Dermis microvascular lymphatic vessel endothelial cell (primary cell): ENCODE measurements around the gene FRMD6. TPM values are rescaled to one million over a fixed set of nuclear protein-coding genes. Genes with fewer than 3 reads are reported as not detected.
A peak's percentile ranks its signal among the peaks of the same experiment; 100 is the strongest.

ENCODE experiments used
- DNase-seq, 2 donors: peaks; one replicate each; pipeline versions ENCODE4 v3.0.0 to v3.0.0-alpha.2; 2010; ENCODE audit warnings: low read depth in 2 of 2
- total RNA-seq: library from RNA; depleted of rRNA; stranded (reverse); fragments of >200 nt; gene quantifications from 2 replicates; pipeline ENCODE4 v1.2.1, GENCODE V29; 2014

The FRMD6 gene
- total RNA-seq, 1 donor from 2014 or later: 187 TPM

DNA sequence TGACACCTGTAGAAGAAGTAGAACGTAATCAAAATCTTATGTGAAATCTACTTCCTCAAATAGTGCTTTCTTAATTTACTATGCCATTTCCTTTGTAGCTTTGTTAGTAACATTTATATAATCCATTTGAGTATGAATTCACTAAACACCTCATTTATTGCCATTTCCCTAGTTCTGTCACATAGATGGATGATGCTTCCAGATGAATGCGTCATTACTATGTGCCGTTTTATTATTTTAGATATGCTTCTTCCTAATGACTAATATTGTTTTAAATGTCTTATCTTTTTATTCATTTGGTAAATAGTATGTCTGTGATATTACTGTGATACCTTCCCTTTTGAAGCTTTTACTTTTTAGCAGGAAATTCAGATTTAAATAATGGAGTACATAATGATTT, 14.4 kb downstream of the FRMD6 start:
- peak in 1 of 2 donors; percentile 21 for DNase-seq

DNA sequence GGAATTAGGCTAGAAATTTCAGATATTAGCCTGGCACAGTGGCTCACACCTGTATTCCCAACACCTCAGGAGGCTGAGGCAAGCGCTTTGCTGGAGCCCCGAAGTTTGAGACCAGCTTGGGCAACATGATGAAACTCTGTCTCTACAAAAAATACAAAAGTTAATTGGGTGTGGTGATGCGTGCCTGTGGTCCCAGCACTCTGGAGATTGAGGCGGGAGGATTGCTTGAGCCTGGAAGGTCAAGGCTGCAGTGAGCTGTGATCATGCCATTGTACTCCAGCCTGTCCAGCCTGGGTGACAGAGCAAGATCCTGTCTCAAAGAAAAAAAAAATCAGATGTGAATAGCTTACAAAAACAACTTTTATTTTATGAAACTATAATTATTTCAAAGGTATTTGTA, 15.1 kb downstream of the FRMD6 start:
- no peak for DNase-seq

- DNase-seq: no peak
Measured at GRCh38 chr14:51668870-51669269, 17.2 kb downstream of the FRMD6 start.

DNA sequence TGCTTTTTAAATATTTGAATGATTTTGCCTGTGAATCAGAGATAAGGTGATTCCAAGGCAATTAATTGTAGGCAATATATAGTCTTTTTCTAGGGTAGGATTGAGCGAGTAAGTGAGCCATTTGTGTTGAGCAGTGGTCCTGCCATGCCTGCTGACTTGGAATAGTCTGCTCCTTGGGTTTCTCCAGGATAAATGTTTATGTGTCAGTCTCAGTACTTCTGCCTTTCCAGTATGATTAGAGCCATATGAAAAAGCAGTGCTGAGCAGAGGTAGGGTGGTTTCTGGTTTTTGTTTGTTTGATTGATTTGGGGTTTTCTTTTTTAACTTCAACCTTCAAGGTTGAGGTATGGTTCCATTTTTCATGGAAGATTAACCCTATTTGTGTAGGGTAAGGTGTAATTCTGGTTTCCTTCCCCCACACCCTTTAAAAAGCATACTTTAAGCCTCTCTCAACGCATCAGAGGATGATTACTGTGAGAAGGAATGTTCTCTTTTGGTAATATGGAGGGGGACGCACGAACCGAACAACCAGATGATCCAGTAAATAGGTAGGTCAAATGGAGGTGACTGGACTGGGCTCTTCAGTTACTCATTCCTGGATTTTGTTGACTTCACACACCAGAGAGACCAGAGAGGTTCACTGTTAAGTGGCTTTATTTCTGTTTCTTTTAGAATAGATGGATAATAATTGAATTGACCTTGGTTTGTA, 22.7 kb downstream of the FRMD6 start:
- DNase-seq: no peak

GRCh38 chr14:51676549-51676948, 24.8 kb downstream of the FRMD6 start:
- DNase-seq: no peak

DNA sequence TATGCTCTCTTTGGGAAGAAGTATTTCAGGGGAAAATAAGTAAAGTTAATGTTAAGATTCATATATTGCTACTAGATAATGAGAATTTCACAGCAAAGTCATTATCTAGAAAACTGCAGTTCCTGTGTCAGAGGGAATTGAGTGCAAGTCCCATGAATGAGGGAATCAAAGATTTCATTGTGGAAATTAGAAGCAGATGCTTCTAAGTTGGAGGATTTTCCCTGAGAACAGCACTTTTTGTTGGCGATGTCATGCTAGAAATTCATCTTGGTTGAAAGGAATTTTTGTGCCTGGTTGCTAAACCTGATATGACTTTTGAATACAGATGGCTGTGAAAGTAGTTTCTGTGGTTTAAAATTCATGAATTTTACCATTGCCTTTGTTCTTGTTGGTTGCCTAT, 25.6 kb downstream of the FRMD6 start:
- no peak for DNase-seq

DNA sequence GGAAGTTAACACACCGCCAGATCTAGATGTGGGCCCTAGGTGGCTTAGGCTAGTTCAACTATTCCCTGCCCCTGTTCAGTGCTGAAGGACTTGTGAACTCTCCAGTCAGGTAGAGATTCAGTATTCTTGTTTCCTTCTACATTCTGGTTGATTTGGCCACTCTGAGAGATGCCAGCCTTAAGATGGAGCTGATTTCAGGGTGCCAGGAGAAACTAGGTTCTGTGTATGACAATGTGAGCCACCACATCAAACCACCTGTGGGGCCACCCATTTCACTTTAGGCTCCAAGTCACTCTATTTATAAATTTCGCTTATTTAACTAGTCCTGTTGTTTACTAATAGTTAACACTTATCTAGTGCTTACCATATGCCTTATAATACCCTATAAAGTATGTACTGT, 26.0 kb downstream of the FRMD6 start:
- DNase-seq: no peak

- no peak for DNase-seq
Measured at GRCh38 chr14:51680031-51680430, 28.3 kb downstream of the FRMD6 start.

DNA sequence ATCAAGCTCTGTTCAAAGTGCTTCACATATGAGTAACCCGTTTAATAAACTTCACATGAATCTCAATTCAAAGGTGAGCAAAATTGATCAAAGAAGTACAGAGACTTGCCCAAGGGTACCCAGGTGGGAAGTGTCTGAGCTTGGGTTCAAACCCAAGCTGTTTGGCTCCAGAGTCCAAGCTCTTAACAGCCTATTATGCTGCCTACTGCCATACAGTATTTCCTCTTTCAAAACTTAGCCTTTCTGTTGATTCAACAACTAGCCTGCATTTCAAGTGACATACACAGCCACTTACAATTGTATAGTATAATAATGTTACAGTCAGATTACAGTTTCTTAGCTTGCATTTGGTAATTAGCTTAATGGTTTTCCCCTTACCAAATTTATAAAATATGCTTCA, 29.7 kb downstream of the FRMD6 start:
- DNase-seq: no peak

DNA sequence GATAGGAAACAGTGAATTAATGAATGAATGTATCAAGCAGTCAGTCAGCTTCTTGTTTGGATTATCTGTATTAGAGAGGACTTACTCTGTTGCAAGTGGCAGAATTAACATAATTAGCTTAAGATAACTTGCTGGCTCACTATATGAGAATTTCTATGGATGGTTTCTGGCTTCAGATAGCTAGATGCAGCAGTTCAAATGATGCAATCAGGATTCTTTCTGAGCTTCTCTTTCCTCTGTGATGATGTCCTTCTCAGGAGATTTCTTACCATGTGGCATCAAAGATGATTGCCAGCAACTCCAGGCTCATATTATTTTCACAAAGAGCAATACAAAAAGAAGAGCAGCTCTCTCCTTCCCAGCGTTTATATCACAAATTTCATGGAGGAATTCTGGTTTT, 30.7 kb downstream of the FRMD6 start:
- no peak for DNase-seq

DNA sequence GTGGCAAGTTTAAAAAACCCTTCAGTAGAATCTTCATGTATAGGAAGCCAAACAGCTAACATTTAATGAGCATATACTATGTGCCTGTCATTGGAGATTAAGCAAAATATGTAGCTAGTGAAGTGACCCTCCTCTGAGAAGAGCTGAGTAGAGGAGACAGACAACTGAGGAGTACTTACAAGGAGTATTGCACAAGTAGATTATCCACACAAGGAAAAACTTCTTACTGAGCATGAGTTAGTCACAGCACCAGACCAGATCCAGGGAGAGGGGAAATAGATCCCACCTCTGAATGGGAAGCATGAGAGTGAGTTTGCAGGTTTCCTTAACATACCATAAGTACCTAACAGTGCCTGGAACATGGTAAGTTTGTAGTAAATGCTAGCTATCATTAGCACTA, 33.0 kb downstream of the FRMD6 start:
- no peak for DNase-seq

DNA sequence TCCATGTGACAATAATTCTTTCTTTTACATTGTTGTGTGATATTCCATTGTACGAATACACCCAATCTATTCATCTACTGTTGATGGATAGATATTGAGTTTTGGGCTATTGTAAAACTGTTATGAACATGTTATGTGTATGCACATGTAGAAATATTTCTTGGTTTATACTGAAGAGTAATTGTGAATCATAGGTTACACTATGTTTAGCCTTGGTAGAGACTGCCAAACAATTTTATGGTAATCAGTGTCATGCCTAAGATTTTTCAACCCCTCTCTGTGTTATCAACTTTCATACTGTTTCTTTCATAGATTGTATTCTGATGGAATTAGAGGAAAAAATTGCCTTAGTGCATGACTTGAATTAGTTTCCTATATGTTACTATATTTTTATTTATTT, 39.5 kb downstream of the FRMD6 start:
- DNase-seq: no peak

DNA sequence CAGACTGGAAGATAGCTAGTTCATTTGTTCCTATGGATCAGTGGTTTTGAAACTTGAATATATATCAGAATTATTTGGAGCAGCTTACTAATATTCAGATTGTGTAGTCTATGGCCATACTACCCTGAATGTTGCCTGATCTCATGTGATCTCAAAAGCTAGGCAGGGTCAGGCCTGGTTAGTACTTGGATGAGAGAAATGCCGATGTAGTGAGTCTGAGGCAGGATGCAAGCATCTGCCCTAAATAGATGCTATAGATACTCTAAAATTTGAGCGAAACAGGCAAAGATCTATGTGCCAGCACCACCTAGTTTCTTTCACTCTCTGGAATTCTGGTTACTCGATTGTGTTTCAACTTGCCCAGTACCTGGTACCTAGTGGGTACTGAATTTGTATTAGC, 40.9 kb downstream of the FRMD6 start:
- DNase-seq: no peak

DNA sequence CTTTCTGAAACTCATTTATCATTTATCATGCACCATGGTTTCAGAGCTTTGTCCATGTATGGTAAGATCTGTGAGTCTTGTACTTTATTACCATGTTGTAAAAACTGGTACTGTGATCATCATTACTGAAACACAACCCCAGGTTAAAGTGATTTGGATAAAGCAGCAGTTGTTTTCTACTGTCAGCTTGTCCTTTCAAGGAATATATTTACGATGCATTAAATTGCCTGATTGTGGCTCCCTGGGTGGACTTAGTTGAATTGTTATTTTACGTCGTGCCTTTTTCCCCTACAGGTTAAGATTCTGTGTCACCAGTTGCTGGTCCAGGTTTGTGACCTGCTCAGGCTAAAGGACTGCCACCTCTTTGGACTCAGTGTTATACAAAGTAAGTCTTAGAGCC, 46.1 kb downstream of the FRMD6 start:
- DNase-seq: no peak

GRCh38 chr14:51701951-51702350, 50.2 kb downstream of the FRMD6 start:
- DNase-seq: no peak

DNA sequence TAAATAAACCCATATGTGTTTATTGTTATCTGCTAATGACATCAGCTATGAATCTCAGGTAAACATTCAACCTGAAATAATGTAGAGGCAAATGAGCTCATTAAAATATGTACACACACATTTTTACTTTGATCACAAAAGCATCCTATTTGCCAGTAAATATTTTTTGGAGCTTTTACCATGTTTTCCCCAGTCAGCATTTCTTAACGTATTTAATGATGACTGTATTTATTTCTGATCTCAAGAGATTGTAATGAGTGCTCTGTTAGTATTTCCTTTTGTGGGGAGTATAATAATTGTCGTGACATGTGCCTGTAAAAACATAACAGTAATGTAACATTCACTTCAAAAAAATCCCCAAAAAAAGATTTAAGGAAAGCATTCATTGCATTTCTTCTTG, 52.1 kb downstream of the FRMD6 start:
- no peak for DNase-seq

DNA sequence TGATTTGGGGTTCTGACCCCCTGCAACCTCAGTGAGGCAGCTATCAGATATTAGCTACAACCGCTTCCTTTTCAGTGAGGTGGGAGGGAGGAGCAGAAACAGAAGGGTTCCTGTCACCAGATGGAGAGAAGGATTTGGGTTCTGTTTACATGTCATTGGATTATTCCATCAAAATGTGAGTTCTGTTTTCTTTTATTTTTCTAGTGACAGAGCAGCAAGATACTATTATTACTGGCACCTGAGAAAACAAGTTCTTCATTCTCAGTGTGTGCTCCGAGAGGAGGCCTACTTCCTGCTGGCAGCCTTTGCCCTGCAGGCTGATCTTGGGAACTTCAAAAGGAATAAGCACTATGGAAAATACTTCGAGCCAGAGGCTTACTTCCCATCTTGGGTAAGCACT, 52.8 kb downstream of the FRMD6 start:
- peak in 1 of 2 donors; percentile 79 for DNase-seq

GRCh38 chr14:51707327-51707726, 55.6 kb downstream of the FRMD6 start:
- no peak for DNase-seq

DNA sequence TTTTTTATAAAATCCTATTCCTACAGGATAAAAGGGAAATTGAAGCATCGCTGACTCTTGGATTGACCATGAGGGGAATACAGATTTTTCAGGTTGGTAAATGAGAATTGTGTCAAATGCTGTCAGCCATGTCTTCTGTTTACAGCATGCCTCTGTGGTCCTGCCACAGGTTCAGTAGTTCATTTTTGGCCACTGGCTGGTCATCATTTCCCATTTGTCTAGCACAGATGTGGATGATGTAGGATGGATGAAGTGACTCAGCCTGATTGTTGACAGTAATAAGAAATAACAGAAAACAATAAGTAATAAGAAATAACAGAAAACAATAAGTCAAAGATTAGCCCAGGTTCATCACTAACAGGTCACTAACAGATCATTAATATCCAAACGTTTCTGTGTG, 59.8 kb downstream of the FRMD6 start:
- peak in 1 of 2 donors; percentile 34 for DNase-seq

DNA sequence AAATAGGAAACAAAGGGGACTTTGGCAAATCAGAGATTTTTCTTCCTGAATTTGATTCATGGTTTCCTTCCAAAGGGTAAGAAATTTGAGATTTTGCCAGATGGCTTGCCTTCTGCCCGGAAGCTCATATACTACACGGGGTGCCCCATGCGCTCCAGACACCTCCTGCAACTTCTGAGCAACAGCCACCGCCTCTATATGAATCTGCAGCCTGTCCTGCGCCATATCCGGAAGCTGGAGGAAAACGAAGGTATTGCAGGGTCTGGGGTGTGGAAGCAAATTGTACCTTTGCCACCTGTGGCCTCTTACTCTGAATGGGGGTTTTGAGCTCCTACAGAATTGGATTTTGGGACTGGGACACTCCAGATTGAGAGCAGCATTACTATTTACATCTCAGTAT, 63.5 kb downstream of the FRMD6 start:
- peak in 1 of 2 donors; percentile 21 for DNase-seq

DNA sequence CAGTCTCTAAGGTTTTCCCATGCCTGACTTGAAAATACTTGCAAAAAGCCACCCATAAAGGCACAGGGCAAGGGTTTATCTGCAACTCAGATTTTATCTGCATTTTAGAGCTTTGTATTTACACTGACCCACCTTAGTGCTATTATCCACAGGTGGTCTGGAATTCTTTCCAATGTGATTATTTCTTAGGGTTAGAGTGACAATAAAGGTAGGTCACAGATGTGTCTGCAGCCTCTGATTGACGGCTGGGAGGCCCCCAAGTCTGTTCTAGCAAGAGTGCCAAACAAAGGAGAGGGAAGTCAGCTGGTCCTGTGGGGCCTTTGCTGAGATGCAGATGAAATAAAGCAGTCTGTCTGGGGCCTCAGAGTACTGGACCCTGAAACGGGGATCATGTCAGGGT, 64.0 kb downstream of the FRMD6 start:
- no peak for DNase-seq

DNA sequence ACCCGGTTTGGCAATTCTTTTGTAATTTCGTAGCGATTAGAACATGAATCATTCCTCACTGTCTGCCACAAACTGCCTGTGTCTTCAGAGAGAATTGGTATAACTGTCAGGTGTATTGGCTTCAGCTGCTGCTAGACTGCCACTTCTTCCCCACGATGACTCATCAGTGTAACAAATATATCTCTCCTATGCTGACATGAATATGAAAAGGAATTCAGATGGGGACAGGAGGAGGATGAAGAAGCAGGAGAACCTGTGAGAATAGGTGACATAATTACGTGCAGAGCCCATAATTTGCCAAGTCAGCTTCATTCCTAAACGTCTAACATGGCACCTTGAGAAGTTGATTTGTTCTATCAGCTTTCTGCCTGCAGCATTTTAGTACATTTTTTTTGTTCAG, 64.9 kb downstream of the FRMD6 start:
- peak in 1 of 2 donors; percentile 22 for DNase-seq

DNA sequence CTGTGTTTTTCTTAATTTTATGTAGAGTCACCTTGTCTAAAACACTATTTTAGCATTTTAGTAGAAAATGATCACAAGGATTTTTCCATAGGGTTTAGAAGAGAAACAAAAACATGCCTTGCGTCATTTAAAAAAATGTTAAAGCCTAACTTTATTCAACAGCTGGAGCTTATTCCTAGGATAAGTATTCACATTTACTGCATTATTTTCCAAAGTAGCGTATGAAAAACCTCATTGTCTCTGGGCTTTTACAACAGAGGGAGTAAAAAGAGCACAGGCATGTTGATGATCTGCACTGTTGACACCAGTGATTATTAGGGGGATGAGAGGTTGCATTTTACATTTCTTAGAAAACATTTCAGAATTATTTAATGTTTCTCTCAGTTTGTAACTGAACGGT, 66.1 kb downstream of the FRMD6 start:
- no peak for DNase-seq

DNA sequence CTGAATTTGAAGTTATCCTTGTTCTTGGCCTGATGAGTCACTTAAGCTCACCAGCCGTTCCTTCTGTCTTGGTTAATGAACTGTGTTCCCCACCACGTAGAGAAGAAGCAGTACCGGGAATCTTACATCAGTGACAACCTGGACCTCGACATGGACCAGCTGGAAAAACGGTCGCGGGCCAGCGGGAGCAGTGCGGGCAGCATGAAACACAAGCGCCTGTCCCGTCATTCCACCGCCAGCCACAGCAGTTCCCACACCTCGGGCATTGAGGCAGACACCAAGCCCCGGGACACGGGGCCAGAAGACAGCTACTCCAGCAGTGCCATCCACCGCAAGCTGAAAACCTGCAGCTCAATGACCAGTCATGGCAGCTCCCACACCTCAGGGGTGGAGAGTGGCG, 68.2 kb downstream of the FRMD6 start:
- no peak for DNase-seq
